K562 treated with DMSO at 1 percent for 48 hours (cell line): Measurements from ENCODE around the gene SMIM44. TPM values are rescaled to one million over a fixed set of nuclear protein-coding genes. Genes with fewer than 3 reads are reported as not detected.

Experiments used
- total RNA-seq: library from RNA; unstranded; fragments of 300-600 nt; gene quantifications from 2 replicates; pipeline ENCODE4 v1.2.3, GENCODE V29; 2022; ENCODE audit warnings: low replicate concordance; ENCODE audit errors: extremely low read depth

The SMIM44 gene
- not detected in 2 replicates for total RNA-seq

DNA sequence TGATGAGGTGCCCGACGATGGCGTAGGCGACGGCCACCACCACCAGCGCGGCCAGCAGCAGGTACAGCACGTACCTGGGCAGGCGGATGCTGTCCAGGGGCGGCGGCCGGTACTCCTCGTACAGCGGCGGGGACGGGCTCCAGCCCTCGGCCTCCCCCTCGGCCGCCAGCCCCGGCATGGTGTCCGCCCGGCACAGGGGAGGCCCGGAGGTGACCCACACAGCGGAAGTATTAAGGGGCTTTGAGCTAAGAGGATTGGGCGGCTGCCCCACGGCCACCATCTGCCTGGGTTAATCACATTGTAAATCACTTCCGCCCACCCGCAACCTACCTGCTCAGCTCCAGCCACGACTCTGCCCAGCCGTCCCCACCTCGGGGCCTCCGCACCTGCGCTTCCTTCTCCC is at the start of gene SMIM44:
SMIM44 (minus strand) TSS at position 216 of the 403 bp plus-strand sequence; CDS start at position 178, 38 bp downstream.

DNA sequence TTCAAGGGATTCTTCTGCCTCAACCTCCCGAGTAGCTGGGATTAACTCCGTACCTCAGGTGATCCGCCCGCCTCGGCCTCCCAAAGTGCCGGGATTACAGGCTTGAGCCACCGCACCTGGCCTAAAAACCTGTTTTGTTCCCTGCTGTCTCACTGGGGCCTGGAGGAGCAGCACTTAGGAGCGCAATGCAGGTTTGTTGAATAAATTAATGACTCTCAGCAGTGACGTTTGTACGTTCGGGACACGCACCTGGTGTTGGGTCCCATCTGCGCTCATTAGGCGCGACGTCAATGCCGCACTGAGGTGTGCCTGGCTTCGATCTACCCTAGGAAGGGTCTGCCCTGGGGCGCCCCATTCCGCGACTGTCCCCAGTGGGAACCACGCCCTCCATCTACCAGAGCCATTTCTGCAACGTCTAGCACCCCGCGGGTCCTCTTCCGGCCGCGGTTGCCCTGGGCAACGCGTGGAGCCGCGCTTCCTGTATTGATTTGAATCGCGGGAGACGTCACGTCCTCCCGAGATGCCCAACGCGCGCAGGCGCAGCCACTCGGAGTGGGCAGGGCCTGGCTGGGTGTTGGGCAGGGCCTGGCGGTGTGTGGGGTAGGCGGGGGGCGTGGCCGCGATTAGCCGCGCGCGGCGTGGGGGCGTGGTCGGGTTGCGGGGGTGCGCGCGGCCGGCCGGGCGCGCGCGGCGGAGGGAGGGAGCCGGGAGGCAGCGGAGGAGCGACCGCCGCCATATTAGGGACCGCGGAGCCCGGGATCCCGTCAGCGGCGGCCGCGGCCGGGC is 22.6 kb upstream of the SMIM44 start, which contains the start of gene FZR1:
FZR1 (plus strand) TSS at position 714 of the 786 bp plus-strand sequence. CDS start 16,679 bp downstream, outside the sequence.

DNA sequence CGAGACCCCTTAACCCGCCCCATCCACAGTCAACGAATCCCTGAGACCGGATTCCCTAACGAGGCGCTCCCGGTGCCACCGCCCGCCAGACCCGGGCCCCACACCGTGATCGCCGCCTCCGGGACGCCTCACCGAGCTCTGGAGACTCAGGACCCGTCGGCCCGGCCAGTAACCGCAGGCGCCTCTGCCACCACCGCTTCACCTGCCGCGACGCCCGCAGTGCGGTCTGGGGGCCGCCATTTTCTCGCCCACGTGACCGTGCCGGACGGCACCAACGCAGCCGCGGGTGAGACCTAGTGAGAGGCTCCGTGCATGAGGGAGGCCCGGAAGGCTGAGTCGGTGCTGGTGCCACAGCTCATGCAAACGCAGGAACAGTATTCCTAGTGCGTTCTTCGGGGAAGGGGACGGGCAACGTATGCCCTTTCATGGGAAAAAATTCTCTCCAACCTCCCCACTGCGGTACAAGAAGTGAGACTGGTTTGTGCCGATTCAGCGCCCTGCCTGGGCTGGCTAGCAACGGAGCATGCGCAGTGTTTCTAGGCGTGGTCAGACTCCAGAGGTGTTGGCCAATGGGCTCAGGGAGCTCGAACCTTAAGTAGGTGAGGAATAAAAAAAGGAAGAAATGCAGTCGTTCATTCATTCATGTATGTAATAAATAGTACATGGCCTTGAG is 17.3 kb upstream of the SMIM44 start, which contains the start of gene DOHH:
DOHH (minus strand) TSS at position 246 of the 673 bp plus-strand sequence. CDS start 3,860 bp downstream, outside the sequence.

GRCh38 chr19:3480383-3481091 is 2.7 kb downstream of the SMIM44 start, which contains the start of gene SMIM24:
TSS of gene SMIM24 (minus strand) at chr19:3480525. CDS start at chr19:3480463, 62 bp downstream.

Other genes starting within 250 kb of the SMIM44 start
- not detected in 2 replicates for gene NFIC, start 116.9 kb downstream of the SMIM44 start, total RNA-seq
- not detected in 2 replicates for gene SMIM24, start 2.9 kb downstream of the SMIM44 start, total RNA-seq
- gene DOHH, start 17.2 kb upstream of the SMIM44 start, total RNA-seq, result not detected in 2 replicates
- gene FZR1, start 22.9 kb upstream of the SMIM44 start, total RNA-seq, result not detected in 2 replicates
- not detected in 2 replicates for gene TEKTIP1, start 55.7 kb upstream of the SMIM44 start, total RNA-seq
- not detected in 2 replicates for gene MFSD12, start 74.1 kb upstream of the SMIM44 start, total RNA-seq
- not detected in 2 replicates for gene HMG20B, start 89.5 kb upstream of the SMIM44 start, total RNA-seq
- gene GIPC3, start 102.0 kb upstream of the SMIM44 start, total RNA-seq, result not detected in 2 replicates
- not detected in 2 replicates for gene TBXA2R, start 123.4 kb upstream of the SMIM44 start, total RNA-seq
- not detected in 2 replicates for gene CACTIN, start 143.3 kb upstream of the SMIM44 start, total RNA-seq
- gene PIP5K1C, start 217.0 kb upstream of the SMIM44 start, total RNA-seq, result not detected in 2 replicates
- not detected in 2 replicates for gene TJP3, start 224.9 kb upstream of the SMIM44 start, total RNA-seq